H9 (cell line): ENCODE measurements around the gene WDR59. TPM values are rescaled to one million over a fixed set of nuclear protein-coding genes. Genes with fewer than 3 reads are reported as not detected.

Experiments used
- DNase-seq: peaks from one replicate; pipeline ENCODE4 v3.0.0-alpha.2; 2017
- H2AFZ ChIP-seq: one replicate; pipeline ENCODE4 v1.6.1; 2013; ENCODE audit warnings: mild to moderate bottlenecking, low read length, control low read depth, moderate library complexity
- H2AK5ac ChIP-seq: 2 replicates; pipeline ENCODE4 v1.6.1; 2013; ENCODE audit warnings: low read length, control low read depth, mixed read lengths; ENCODE audit not compliant: insufficient read length
- H2BK120ac ChIP-seq: one replicate; pipeline ENCODE4 v1.6.1; 2013; ENCODE audit warnings: low read depth, mild to moderate bottlenecking, low read length, control low read depth, inconsistent platforms; ENCODE audit not compliant: poor library complexity, severe bottlenecking
- H2BK12ac ChIP-seq: 2 replicates; pipeline ENCODE4 v1.6.1; 2013; ENCODE audit warnings: low read length, control low read depth, mixed read lengths, low read depth; ENCODE audit not compliant: insufficient read length
- H2BK15ac ChIP-seq: 2 replicates; pipeline ENCODE4 v1.6.1; 2013; ENCODE audit warnings: low read depth, low read length, control low read depth
- H2BK20ac ChIP-seq: one replicate; pipeline ENCODE4 v1.6.1; 2013; ENCODE audit warnings: low read depth, mild to moderate bottlenecking, low read length, control low read depth, inconsistent platforms; ENCODE audit not compliant: poor library complexity, severe bottlenecking
- H2BK5ac ChIP-seq: 2 replicates; pipeline ENCODE4 v1.6.1; 2013; ENCODE audit warnings: low read length, control low read depth, mixed read lengths; ENCODE audit not compliant: insufficient read length
- H3K14ac ChIP-seq: 2 replicates; pipeline ENCODE4 v1.6.1; 2013; ENCODE audit warnings: low read length, control low read depth; ENCODE audit not compliant: insufficient read depth
- H3K18ac ChIP-seq: 2 replicates; pipeline ENCODE4 v1.6.1; 2013; ENCODE audit warnings: low read depth, mild to moderate bottlenecking, mixed read lengths, low read length, control low read depth; ENCODE audit not compliant: insufficient read length
- H3K23ac ChIP-seq: 2 replicates; pipeline ENCODE4 v1.6.1; 2013; ENCODE audit warnings: low read length, control low read depth, mixed read lengths, low read depth; ENCODE audit not compliant: insufficient read length
- H3K23me2 ChIP-seq: 2 replicates; pipeline ENCODE4 v1.6.1; 2013; ENCODE audit warnings: low read depth, mild to moderate bottlenecking, mixed read lengths, low read length, control low read depth; ENCODE audit not compliant: insufficient read length, poor library complexity, severe bottlenecking
- H3K27ac ChIP-seq: 2 replicates; pipeline ENCODE4 v1.5.1; 2013; ENCODE audit warnings: low read length, control low read depth, mixed read lengths, low read depth; ENCODE audit not compliant: insufficient read length
- H3K27me3 ChIP-seq: 2 replicates; pipeline ENCODE4 v1.6.1; 2013; ENCODE audit warnings: low read length, control low read depth, inconsistent platforms; ENCODE audit not compliant: insufficient read depth
- H3K4ac ChIP-seq: 2 replicates; pipeline ENCODE4 v1.6.1; 2013; ENCODE audit warnings: low read depth, mild to moderate bottlenecking, control low read depth, inconsistent platforms, low read length, moderate library complexity
- H3K4me1 ChIP-seq: 2 replicates; pipeline ENCODE4 v1.6.1; 2013; ENCODE audit warnings: low read length, control low read depth, inconsistent platforms; ENCODE audit not compliant: insufficient read depth
- H3K4me2 ChIP-seq: 2 replicates; pipeline ENCODE4 v1.6.1; 2013; ENCODE audit warnings: low read length, control low read depth, mixed read lengths; ENCODE audit not compliant: insufficient read length, insufficient read depth
- H3K56ac ChIP-seq: 2 replicates; pipeline ENCODE4 v1.6.1; 2013; ENCODE audit warnings: low read depth, mild to moderate bottlenecking, mixed read lengths, low read length, control low read depth; ENCODE audit not compliant: insufficient read length
- H3K79me1 ChIP-seq: 2 replicates; pipeline ENCODE4 v1.6.1; 2013; ENCODE audit warnings: low read depth, mild to moderate bottlenecking, moderate library complexity, low read length, control low read depth, inconsistent platforms; ENCODE audit not compliant: insufficient read depth, poor library complexity, severe bottlenecking
- H3K79me2 ChIP-seq: 2 replicates; pipeline ENCODE4 v1.6.1; 2013; ENCODE audit warnings: low read length, control low read depth, inconsistent platforms; ENCODE audit not compliant: insufficient read depth
- H3K9ac ChIP-seq: 2 replicates; pipeline ENCODE4 v1.6.1; 2013; ENCODE audit warnings: low read length, control low read depth, mixed read lengths; ENCODE audit not compliant: insufficient read length; ENCODE audit errors: extremely low read depth
- H3K9me3 ChIP-seq: one replicate; pipeline ENCODE4 v1.6.1; 2013; ENCODE audit warnings: low read depth, low read length, inconsistent platforms; ENCODE audit not compliant: control insufficient read depth
- H3T11ph ChIP-seq: one replicate; pipeline ENCODE4 v1.6.1; 2013; ENCODE audit warnings: mild to moderate bottlenecking, low read length, control low read depth, inconsistent platforms
- H4K20me1 ChIP-seq: one replicate; pipeline ENCODE4 v1.6.1; 2013; ENCODE audit not compliant: control insufficient read depth, insufficient read length, insufficient read depth
- H4K5ac ChIP-seq: 2 replicates; pipeline ENCODE4 v1.6.1; 2013; ENCODE audit warnings: low read depth, mild to moderate bottlenecking, mixed read lengths, low read length, control low read depth; ENCODE audit not compliant: insufficient read length
- H4K8ac ChIP-seq: replicated peaks from 2 replicates; pipeline ENCODE4 v1.6.1; 2013; ENCODE audit warnings: low read length, control low read depth, mixed read lengths, low read depth; ENCODE audit not compliant: insufficient read length
- H4K91ac ChIP-seq: 2 replicates; pipeline ENCODE4 v1.6.1; 2013; ENCODE audit warnings: low read depth, mild to moderate bottlenecking, moderate library complexity, mixed read lengths, low read length, control low read depth; ENCODE audit not compliant: insufficient read length
- H3K27ac Mint-ChIP-seq, 3 experiments: 2 replicates in 2 of 3; 3 replicates in 1 of 3; pipeline ENCODE4 v1.8.0; 2020 to 2021; ENCODE audit warnings: mixed read lengths in 3 of 3, mild to moderate bottlenecking in 1 of 3, moderate library complexity in 1 of 3
- H3K27me3 Mint-ChIP-seq: 2 replicates; pipeline ENCODE4 v1.8.0; 2021; ENCODE audit warnings: low read depth, mild to moderate bottlenecking, moderate library complexity, mixed read lengths
- H3K36me3 Mint-ChIP-seq, 3 experiments: 2 replicates in 2 of 3; 3 replicates in 1 of 3; pipeline ENCODE4 v1.8.0; 2020 to 2021; ENCODE audit warnings: low read depth in 3 of 3, mixed read lengths in 3 of 3; ENCODE audit not compliant: insufficient read depth in 1 of 3
- H3K4me1 Mint-ChIP-seq, 2 experiments: 2 replicates each; pipeline ENCODE4 v1.8.0; 2020; ENCODE audit warnings: mixed read lengths in 2 of 2
- H3K4me3 Mint-ChIP-seq, 2 experiments: 2 replicates in 1 of 2; 3 replicates in 1 of 2; pipeline ENCODE4 v1.8.0; 2020 to 2021; ENCODE audit warnings: mild to moderate bottlenecking in 2 of 2, mixed read lengths in 2 of 2, moderate library complexity in 1 of 2
- H3K9me3 Mint-ChIP-seq, 2 experiments: 2 replicates in 1 of 2; 3 replicates in 1 of 2; pipeline ENCODE4 v1.8.0; 2020; ENCODE audit warnings: mild to moderate bottlenecking in 2 of 2, mixed read lengths in 2 of 2, moderate library complexity in 1 of 2
- CTCF ChIP-seq: fragments of 200-600 bp; sonication (generic); conservative IDR thresholded peaks from 3 replicates; pipeline ENCODE4 v1.8.0; 2021; ENCODE audit warnings: antibody characterized with exemption, mild to moderate bottlenecking
- WGBS: extraction: QIAGEN DNeasy Blood & Tissue Kit; methylation state at CpG from one replicate; pipeline ENCODE4 v1.1.7; 2013; ENCODE audit warnings: missing lambda C conversion rate, low lambda C conversion rate, mixed read lengths; ENCODE audit not compliant: insufficient read length; ENCODE audit errors: extremely low coverage; 5-methylcytosine and 5-hydroxymethylcytosine counted together
- total RNA-seq: library from RNA; stranded (reverse); gene quantifications from 2 replicates; pipeline ENCODE4 v1.2.1, GENCODE V29; 2021

WDR59 gene
- total RNA-seq, 1 experiment from 2014 or later, result 97.5 TPM

- Histone ChIP-seq H2BK15ac (no peak overlapping the region), H4K5ac (no peak overlapping the region), H3K18ac (no peak overlapping the region), H3K79me2 (no peaks in the 10 kb centered on the region), H3K27ac (no peak overlapping the region), H3K4me2 (no peak overlapping the region), H2BK20ac (no peak overlapping the region), H2AFZ (no peak overlapping the region), H3K9ac (no peak overlapping the region), H3K4ac (no peak overlapping the region), H3K56ac (no peak overlapping the region), H3K23ac (no peak overlapping the region), H3K27me3 (no peaks in the 10 kb centered on the region), H2BK12ac (no peak overlapping the region), H3K4me1 (no peaks in the 10 kb centered on the region), H4K20me1 (no peaks in the 10 kb centered on the region), H3K9me3 (no peaks in the 10 kb centered on the region), H3K14ac (no peak overlapping the region), H4K91ac (no peak overlapping the region), H3T11ph (no peak overlapping the region), H2BK5ac (no peak overlapping the region), H4K8ac (no peak overlapping the region), H3K79me1 (no peaks in the 10 kb centered on the region), H2AK5ac (no peak overlapping the region), H3K23me2 (no peaks in the 10 kb centered on the region), H2BK120ac (no peak overlapping the region)
- WGBS, result no CpG with 5 or more reads among the region's 5 CpGs
- 0 out of 7 replicates have a peak, but pooled peaks cover 0 to 8% (median 0%) of the 10 kb centered on the region in 3 experiments for H3K36me3 Mint-ChIP-seq
- H3K27me3 Mint-ChIP-seq, result peaks cover 2% of the 10 kb centered on the region
- TF ChIP-seq CTCF, result no peak
- no peak overlapping the region; a peak in 1 of 7 replicates for H3K27ac Mint-ChIP-seq
- no peak for DNase-seq
- H3K4me1 Mint-ChIP-seq, result peaks cover 5 to 9% of the 10 kb centered on the region in 2 experiments; a peak in 3 of 4 replicates
- peaks cover 4 to 6% of the 10 kb centered on the region in 2 experiments; a peak in 2 of 5 replicates for H3K9me3 Mint-ChIP-seq
- no peak overlapping the region for H3K4me3 Mint-ChIP-seq
Observed at GRCh38 chr16:74831467-74831866, 153.5 kb downstream of the WDR59 start.
